Glomerular visceral epithelial cell (primary cell): ENCODE measurements around the gene IL1A.

Experiments used
- DNase-seq: peaks from one replicate; pipeline ENCODE4 v3.0.0-alpha.2; 2016; ENCODE audit errors: extremely low spot score

IL1A gene

GRCh38 chr2:112727276-112728028 lies 56.8 kb downstream of the IL1A start:
- no peak for DNase-seq

DNA sequence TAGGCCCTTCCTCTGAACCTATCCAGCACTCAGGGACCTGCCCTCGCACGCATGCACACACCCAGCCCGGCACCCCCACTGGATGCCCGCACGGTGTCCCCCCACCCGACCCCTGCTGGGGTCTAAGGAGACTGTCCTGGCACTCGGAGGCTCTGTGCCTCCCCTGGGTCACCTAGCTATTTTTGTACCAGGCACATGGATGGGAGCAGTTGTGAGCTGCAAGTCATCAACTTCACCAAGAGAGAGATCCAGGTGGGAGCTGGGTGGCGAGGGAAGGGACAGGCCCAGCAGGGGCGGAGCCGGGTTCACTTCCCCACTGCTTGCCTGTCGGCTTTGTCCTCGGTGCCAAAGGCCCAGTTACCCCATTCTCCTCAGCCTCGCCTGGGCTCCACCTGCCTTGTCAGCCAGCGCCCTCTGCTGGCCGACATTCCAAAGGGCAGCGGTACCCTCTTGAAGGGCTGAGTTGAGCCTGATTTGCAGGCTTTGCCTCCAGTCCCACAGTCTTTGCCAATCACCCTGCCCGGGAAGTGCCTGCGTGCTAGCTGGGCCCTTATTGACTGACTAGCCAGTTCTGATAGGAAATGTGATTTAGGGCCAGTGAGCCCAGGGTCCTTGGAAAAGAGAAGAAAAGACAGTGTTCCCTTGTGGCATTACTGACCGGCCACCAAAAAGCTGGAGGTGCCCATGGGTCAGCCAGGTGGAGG lies 57.7 kb downstream of the IL1A start:
- peak; percentile 95 for DNase-seq

DNA sequence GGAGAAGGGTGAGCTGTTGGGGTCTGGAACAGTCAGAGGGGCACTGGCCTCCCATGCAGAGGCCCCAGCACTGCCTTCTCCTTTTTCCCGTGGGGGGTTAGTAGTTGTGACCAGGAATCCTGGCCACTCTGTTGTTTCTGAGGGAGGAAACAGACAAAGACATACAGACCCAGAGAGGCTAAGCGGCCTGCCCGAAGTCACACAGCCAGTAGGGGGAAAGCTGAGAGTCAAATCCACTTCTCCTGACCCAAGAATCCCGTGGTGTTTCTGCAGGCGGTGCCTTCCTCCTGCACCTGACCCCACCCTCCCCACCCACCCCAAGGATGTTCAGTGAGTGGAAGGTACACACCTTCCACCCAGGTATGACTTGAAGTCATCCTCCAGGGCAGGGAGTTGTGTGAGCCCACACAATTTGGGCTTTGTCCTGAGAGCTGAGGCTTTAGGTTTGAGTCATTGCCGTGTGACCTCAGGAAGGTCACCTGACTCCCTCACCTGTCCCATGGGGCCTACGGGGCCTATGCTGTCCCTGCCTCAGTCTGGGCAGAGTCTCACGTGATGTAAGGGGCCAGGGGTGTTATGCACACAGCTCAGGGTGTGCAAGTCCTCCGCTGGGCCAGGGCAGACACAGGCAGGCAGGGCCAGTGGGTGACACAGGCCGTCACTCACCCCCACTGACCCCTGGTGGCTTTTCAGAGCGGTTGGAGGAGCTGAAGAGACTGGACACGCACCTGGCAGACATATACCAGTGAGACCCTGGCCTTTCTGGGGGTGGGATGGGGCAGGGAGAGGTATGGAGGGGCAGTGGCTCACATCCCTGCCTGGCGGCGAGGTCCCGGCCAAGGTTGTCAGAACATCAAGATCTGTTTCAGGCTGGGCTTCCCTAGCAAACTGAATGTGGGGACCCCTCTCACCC lies 58.5 kb downstream of the IL1A start:
- DNase-seq, result no peak

DNA sequence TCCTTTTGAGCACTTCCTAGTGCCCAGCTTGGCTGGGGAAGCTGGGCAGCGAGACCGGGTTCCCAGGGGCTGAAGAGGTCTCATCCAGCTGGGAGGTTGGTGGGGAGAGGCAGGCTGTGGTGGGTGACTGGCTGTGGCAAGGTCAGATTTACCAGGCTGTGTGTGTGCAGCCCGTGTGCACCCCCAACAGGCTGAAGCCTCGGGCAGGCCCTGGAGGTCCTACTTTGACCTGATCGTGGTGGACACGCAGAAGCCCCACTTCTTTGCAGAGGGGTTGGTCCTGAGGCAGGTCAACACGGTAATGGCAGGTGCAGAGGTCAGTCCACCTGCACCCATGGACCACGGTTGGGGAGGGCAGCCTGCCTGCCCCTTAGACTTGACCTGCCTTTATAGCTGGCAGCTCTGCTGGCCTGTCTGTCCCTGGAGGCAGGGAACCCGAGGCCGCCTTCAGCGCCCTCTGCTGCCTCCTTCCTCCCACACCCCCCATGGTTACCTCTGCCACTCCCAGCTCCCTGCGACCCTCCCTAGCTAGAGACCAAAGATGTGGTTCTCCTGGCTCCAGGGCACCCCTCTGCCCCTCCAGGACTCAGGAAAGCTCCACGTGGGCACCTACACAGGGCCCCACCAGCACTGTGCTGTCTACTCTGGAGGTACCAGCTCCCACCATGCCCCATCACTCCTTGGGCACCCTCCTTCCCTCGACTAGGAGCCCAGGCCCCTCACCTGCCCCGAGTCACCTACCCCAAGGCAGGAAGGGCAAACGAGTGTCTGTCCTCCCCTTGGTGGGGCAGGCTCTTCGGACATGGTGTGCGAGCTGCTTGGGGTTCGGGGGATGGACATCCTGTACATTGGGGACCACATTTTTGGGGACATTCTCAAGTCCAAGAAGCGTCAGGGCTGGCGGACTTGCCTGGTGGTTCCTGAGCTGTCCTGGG lies 59.4 kb downstream of the IL1A start:
- DNase-seq, result peak; percentile 43

DNA sequence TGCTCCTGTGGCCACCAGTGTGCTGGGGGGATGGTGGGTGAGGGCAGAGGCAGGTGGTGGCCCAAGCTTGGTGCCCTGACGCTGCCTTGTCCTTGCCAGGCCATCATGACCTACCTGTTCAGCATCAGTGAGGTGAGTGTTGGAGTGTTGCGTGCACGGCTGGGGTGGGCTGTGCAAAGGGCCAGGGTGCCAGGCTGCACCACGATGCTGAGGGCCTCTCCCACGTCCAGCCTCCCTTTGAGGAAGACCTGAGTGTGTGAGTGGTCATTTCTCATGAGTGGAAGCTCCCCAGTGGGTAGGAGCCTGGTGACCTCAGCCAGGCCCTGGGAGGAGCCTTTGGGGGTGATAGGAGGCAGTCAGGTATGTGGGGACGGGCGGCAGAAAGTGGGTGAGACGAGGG lies 60.3 kb downstream of the IL1A start:
- DNase-seq, result no peak
